T-helper 17 cell (primary cell): Measurements from ENCODE around the gene HCRTR2. TPM values are rescaled to one million over a fixed set of nuclear protein-coding genes. Genes with fewer than 3 reads are reported as not detected.
"Not testable (repeated sequence)": the region's sequence is repeated elsewhere in the genome, so short reads cannot be mapped to it uniquely, and the experiment has no call there.

Experiments
- ATAC-seq: fragments of 150-1000 bp; cut with Tn5 transposase; 2 replicates; pipeline ENCODE4 v1.10.0; 2021; ENCODE audit warnings: mild to moderate bottlenecking, moderate library complexity
- DNase-seq, 3 donors: peaks; one replicate each; pipeline versions ENCODE4 v3.0.0 to v3.0.0-alpha.2; 2020 to 2021
- H3K9me3 ChIP-seq: one replicate; pipeline ENCODE4 v1.7.0; 2013; ENCODE audit warnings: low read length, mild to moderate bottlenecking; ENCODE audit not compliant: control insufficient read depth, poor library complexity, severe bottlenecking
- H3K27ac Mint-ChIP-seq: one replicate; pipeline ENCODE4 v1.8.0; 2022; ENCODE audit warnings: mild to moderate bottlenecking, moderate library complexity, mixed read lengths
- H3K27me3 Mint-ChIP-seq: one replicate; pipeline ENCODE4 v1.8.0; 2022; ENCODE audit warnings: mixed read lengths
- H3K36me3 Mint-ChIP-seq: one replicate; pipeline ENCODE4 v1.8.0; 2022; ENCODE audit warnings: low read depth, mixed read lengths
- H3K4me1 Mint-ChIP-seq: one replicate; pipeline ENCODE4 v1.8.0; 2022; ENCODE audit warnings: mild to moderate bottlenecking, mixed read lengths
- H3K4me3 Mint-ChIP-seq: one replicate; pipeline ENCODE4 v1.8.0; 2022; ENCODE audit warnings: mild to moderate bottlenecking, moderate library complexity, mixed read lengths
- total RNA-seq, 4 donors: library from RNA in 2 of 4; stranded (reverse) in 2 of 4; gene quantifications; one replicate each; pipeline ENCODE4 v1.2.3 and lab custom pipeline; 2022 to 2026

HCRTR2 gene
- total RNA-seq, 2 donors from 2014 or later: not detected

GRCh38 chr6:55182016-55182650 is 7.8 kb downstream of the HCRTR2 start:
- H3K27me3 Mint-ChIP-seq: no peaks in the 10 kb centered on the region
- no peaks in the 10 kb centered on the region for H3K36me3 Mint-ChIP-seq
- no peak overlapping the region for H3K4me3 Mint-ChIP-seq
- H3K4me1 Mint-ChIP-seq: no peaks in the 10 kb centered on the region
- no peaks in the 10 kb centered on the region for H3K9me3 ChIP-seq
- no peak for ATAC-seq
- DNase-seq: no peak
- H3K27ac Mint-ChIP-seq: no peak overlapping the region

DNA sequence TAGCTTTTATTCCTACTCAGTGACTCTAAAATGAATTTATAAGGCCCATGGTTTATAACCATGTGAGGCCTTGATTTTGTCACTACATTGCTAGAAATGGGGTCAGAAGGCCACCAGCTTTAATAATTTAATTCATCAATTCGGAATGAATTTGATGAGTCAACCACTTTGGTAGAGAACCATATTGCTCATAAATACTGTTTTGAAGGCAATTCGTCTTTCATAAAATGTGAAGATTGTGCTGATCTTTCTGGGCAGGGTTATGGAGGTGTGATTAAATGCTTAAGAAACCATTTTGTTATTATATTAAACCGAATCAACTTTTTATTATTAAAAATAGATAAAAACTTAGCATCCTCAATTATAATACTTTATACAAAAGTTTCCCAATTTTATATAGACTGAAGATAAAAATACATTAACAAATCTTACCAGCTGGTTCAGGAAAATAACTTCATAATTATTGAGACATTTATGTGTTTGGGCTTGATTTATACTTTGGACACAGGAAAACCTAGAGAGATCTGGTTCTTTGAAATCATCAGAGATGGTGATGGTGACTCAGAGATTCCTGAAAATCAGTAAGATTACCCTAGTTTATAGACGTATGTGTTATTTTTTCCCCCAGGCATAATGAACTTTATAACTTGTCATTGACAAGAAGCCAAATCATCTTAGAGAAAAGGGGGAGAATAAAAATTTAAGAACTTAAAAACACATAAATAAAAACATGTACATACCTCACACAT is 10.6 kb downstream of the HCRTR2 start:
- Mint-ChIP-seq H3K27me3 (no peaks in the 10 kb centered on the region), H3K4me3 (no peak overlapping the region), H3K36me3 (no peaks in the 10 kb centered on the region), H3K27ac (no peak overlapping the region), H3K4me1 (no peaks in the 10 kb centered on the region)
- DNase-seq (no peak), ATAC-seq (no peak)
- no peaks in the 10 kb centered on the region for H3K9me3 ChIP-seq

DNA sequence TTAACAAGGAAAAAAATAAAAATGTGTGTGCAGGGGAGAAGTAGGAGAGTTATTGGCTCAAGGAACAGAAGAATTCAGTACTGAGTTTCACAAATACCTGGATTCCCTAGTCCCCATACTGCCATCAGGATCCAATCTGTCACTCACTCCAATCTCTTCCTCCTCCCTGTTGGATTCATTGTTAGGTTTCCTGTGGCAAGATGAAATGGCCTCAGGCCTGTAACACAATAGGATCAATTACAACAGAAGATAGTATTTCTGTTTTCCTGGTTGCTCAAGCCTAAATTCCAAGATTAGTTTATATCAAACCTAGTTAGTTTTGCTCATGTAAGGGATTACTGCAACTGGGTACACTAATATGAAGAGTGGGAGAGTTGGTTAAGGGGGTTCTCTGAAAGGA is 24.4 kb downstream of the HCRTR2 start:
- no peak overlapping the region for H3K4me3 Mint-ChIP-seq

DNA sequence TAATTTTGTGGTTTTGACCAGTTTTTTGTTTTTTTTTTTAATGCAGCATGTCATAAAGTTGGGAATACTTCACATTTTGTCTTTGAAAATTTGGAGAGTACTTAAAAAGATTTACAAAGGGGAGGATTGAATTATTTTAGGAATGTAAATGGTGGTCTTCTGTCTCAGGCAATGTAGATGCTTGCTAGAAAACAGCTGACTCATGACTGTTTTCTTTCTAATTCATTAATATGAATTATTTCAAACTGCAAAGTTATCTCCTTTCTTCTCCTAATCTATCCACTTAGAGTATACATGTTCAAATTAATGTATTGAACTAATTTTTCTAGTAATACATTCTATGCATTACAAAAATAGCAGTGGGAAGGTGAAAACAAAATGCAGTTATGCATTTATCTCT is 24.9 kb downstream of the HCRTR2 start:
- Mint-ChIP-seq H3K27ac (no peak overlapping the region), H3K4me1 (no peaks in the 10 kb centered on the region), H3K36me3 (no peaks in the 10 kb centered on the region), H3K4me3 (no peak overlapping the region), H3K27me3 (no peaks in the 10 kb centered on the region)
- ATAC-seq (no peak), DNase-seq (no peak)
- H3K9me3 ChIP-seq: no peaks in the 10 kb centered on the region

More for the DNA sequence above, 24.4 kb downstream of the HCRTR2 start:
- ATAC-seq: no peak
- no peak for DNase-seq
- no peaks in the 10 kb centered on the region for H3K9me3 ChIP-seq
- Mint-ChIP-seq H3K36me3 (no peaks in the 10 kb centered on the region), H3K27me3 (no peaks in the 10 kb centered on the region), H3K4me1 (no peaks in the 10 kb centered on the region), H3K27ac (no peak overlapping the region)

DNA sequence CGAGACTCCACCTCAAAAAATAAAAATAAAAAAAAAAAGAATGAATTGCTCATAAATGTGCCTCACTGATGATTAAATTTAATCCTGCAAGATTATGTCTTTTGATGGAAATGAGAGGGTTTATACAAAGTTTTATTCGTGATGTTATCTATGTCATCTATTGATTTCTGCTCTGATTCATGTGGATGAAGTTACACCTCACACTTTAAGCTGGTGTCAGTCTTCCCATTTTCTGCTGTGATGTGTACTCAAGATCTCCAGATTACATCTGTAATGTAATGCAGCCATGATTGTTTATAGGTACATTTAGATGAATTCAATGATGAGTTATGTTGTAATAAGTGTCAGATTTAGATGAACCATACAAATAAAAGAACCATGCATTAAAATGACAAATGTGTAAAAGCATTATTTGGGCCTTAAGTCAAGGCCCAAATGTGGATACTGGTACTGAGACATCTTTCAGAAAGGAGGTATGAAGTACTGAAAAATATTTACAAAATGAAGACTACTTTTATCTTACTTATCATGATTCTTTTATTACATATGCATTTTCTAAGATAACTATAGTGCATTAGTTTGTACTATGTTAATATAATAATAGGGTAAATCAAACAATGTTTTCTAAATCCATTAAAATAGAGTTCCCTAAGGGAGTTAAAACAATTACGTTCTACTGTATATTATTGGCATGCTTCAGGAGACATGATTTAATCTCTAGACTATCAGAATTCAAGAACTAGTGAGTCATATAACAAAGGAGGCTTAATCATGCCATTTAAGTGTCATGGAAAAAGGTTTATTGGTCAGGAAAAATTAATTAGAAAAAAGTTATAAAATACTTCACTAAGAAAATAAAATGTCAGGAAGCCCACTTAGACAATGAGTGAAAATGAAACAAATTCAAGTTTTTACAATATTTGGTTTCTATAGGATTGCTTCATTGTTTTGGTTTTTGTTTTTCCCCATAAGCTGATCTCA is 34.5 kb downstream of the HCRTR2 start:
- ATAC-seq: no peak
- no peak overlapping the region for H3K27ac Mint-ChIP-seq

GRCh38 chr6:55210952-55211351 is 36.6 kb downstream of the HCRTR2 start:
- no peak for DNase-seq
- no peaks in the 10 kb centered on the region for H3K9me3 ChIP-seq
- H3K27ac Mint-ChIP-seq: no peak overlapping the region
- H3K4me1 Mint-ChIP-seq: no peaks in the 10 kb centered on the region
- H3K36me3 Mint-ChIP-seq: no peaks in the 10 kb centered on the region
- no peak overlapping the region for H3K4me3 Mint-ChIP-seq
- no peaks in the 10 kb centered on the region for H3K27me3 Mint-ChIP-seq
- no peak for ATAC-seq

More for the DNA sequence above, 34.5 kb downstream of the HCRTR2 start:
- H3K4me1 Mint-ChIP-seq: no peaks in the 10 kb centered on the region
- H3K27me3 Mint-ChIP-seq: no peaks in the 10 kb centered on the region
- H3K4me3 Mint-ChIP-seq: no peak overlapping the region
- H3K36me3 Mint-ChIP-seq: no peaks in the 10 kb centered on the region
- no peak for DNase-seq
- H3K9me3 ChIP-seq: no peaks in the 10 kb centered on the region

DNA sequence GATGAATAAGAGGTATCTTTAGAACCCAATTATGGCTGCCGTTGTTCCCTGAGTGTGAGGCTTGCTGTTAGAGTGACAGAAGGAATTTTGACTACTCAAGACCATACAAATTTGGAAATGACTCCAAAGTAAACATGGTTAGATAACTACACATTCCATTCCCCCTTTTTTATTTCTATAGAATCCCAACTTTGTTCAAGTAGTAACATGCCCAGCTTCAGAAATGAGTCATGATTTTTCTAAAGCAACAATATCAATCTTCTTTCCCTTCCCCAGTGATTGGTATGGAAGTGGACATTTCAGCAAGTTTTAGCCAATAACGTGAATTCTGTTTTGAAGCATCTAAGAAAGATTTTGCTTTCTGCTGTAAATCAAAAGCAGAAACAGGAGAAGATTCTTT is 37.8 kb downstream of the HCRTR2 start:
- H3K27ac Mint-ChIP-seq: no peak overlapping the region
- H3K36me3 Mint-ChIP-seq: no peaks in the 10 kb centered on the region
- H3K27me3 Mint-ChIP-seq: no peaks in the 10 kb centered on the region
- no peaks in the 10 kb centered on the region for H3K9me3 ChIP-seq
- H3K4me3 Mint-ChIP-seq: no peak overlapping the region
- no peak for ATAC-seq
- H3K4me1 Mint-ChIP-seq: no peaks in the 10 kb centered on the region
- no peak for DNase-seq

GRCh38 chr6:55220961-55221360 is 46.6 kb downstream of the HCRTR2 start:
- Mint-ChIP-seq H3K36me3 (no peaks in the 10 kb centered on the region), H3K27me3 (no peaks in the 10 kb centered on the region)

GRCh38 chr6:55227862-55228261 is 53.5 kb downstream of the HCRTR2 start:
- no peak overlapping the region for H3K4me3 Mint-ChIP-seq
- H3K27me3 Mint-ChIP-seq: no peaks in the 10 kb centered on the region
- ATAC-seq (no peak), DNase-seq (no peak)
- no peaks in the 10 kb centered on the region for H3K9me3 ChIP-seq
- no peak overlapping the region for H3K27ac Mint-ChIP-seq
- H3K36me3 Mint-ChIP-seq: no peaks in the 10 kb centered on the region
- no peaks in the 10 kb centered on the region for H3K4me1 Mint-ChIP-seq

More at GRCh38 chr6:55220961-55221360, 46.6 kb downstream of the HCRTR2 start:
- no peaks in the 10 kb centered on the region for H3K9me3 ChIP-seq
- no peak for DNase-seq
- no peak for ATAC-seq
- Mint-ChIP-seq H3K4me1 (no peaks in the 10 kb centered on the region), H3K27ac (no peak overlapping the region), H3K4me3 (no peak overlapping the region)

- Mint-ChIP-seq H3K4me1 (no peaks in the 10 kb centered on the region), H3K36me3 (no peaks in the 10 kb centered on the region), H3K27ac (no peak overlapping the region), H3K27me3 (no peaks in the 10 kb centered on the region), H3K4me3 (no peak overlapping the region)
- DNase-seq (no peak), ATAC-seq (no peak)
- H3K9me3 ChIP-seq: no peaks in the 10 kb centered on the region
Observed at GRCh38 chr6:55239099-55239498, 64.8 kb downstream of the HCRTR2 start.

DNA sequence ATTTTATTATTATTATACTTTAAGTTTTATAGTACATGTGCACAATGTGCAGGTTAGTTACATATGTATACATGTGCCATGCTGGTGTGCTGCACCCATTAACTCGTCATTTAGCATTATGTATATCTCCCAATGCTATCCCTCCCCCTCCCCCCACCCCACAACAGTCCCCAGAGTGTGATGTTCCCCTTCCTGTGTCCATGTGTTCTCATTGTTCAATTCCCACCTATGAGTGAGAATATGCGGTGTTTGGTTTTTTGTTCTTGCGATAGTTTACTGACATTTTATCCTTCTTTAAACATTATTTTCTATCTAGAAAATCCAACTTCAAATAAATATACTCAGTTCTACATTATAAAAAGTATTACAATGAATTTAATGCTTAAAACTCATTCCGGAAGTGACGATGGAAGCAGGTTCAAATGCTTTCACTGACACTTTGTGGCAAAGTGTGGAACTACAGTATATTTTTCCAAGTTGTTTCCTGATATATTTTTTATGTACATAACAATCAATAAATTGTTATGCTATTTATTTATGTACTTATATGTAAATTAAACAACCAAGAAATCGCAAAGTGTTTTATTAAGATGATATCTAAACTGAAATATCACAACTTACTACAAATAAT is 66.8 kb downstream of the HCRTR2 start:
- H3K4me1 Mint-ChIP-seq, H3K4me3 Mint-ChIP-seq, H3K36me3 Mint-ChIP-seq, H3K9me3 ChIP-seq, ATAC-seq, DNase-seq, H3K27ac Mint-ChIP-seq, H3K27me3 Mint-ChIP-seq: not testable (repeated sequence)

- no peaks in the 10 kb centered on the region for H3K27me3 Mint-ChIP-seq
- H3K4me3 Mint-ChIP-seq: no peak overlapping the region
- no peak overlapping the region for H3K27ac Mint-ChIP-seq
- no peak for ATAC-seq
- DNase-seq: no peak
- H3K4me1 Mint-ChIP-seq: no peaks in the 10 kb centered on the region
- no peaks in the 10 kb centered on the region for H3K36me3 Mint-ChIP-seq
- no peaks in the 10 kb centered on the region for H3K9me3 ChIP-seq
Observed at GRCh38 chr6:55250400-55250799, 76.1 kb downstream of the HCRTR2 start.

DNA sequence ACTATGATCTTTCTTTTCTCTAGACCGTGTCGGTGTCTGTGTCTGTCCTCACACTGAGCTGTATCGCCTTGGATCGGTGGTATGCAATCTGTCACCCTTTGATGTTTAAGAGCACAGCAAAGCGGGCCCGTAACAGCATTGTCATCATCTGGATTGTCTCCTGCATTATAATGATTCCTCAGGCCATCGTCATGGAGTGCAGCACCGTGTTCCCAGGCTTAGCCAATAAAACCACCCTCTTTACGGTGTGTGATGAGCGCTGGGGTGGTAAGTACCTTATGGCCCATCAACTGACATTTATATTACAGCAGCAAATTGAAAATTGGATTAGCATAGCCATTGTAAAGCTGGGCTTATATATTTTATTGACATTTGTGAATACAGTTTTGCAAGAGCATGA is 80.8 kb downstream of the HCRTR2 start:
- no peaks in the 10 kb centered on the region for H3K36me3 Mint-ChIP-seq
- H3K4me3 Mint-ChIP-seq: no peak overlapping the region

More for the DNA sequence above, 80.8 kb downstream of the HCRTR2 start:
- DNase-seq: no peak
- Mint-ChIP-seq H3K4me1 (no peaks in the 10 kb centered on the region), H3K27me3 (no peaks in the 10 kb centered on the region), H3K27ac (no peak overlapping the region)
- no peaks in the 10 kb centered on the region for H3K9me3 ChIP-seq
- ATAC-seq: no peak
